Suppressor macrophage treated with lipopolysaccharide for 1 hour (primary cell): Measurements from ENCODE around the gene TAS2R39.
"Not testable (repeated sequence)": the region's sequence is repeated elsewhere in the genome, so short reads cannot be mapped to it uniquely, and the experiment has no call there.

Source experiments
- DNase-seq, 3 donors: peaks; one replicate each; pipeline ENCODE4 v3.0.0-alpha.2; 2020 to 2022

Gene TAS2R39

GRCh38 chr7:143183024-143183423 lies at the start of gene TAS2R39:
TAS2R39 (plus strand) TSS chr7:143183419; CDS start chr7:143183419, 0 bp downstream.
- DNase-seq: no peak

GRCh38 chr7:143147070-143147469 lies 36.1 kb upstream of the TAS2R39 start:
- DNase-seq: no peak

GRCh38 chr7:143148050-143148449 lies 35.2 kb upstream of the TAS2R39 start:
- DNase-seq: no peak

GRCh38 chr7:143148651-143149050 lies 34.6 kb upstream of the TAS2R39 start:
- DNase-seq: no peak

GRCh38 chr7:143150696-143151095 lies 32.5 kb upstream of the TAS2R39 start:
- not testable (repeated sequence) for DNase-seq

GRCh38 chr7:143158617-143159016 lies 24.6 kb upstream of the TAS2R39 start:
- not testable (repeated sequence) for DNase-seq

DNA sequence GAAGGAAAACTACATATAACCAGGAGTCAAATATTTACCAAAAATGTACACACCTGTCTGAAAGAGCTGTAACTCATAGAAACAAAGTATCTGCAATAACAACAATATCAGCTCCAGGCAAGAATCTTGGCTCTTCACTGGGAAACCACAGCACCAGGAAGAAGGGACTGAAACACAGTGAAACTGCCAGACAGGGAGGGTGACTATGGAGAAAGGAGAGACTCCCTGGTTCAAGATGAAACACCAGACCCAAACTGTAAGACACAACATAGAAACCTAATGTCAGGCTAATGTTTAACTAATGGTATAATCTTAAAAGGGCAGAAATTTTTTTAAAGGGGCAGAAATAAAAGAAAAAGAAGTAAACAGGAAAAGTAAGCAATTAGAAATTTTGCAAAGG lies 11.5 kb upstream of the TAS2R39 start:
- no peak for DNase-seq

DNA sequence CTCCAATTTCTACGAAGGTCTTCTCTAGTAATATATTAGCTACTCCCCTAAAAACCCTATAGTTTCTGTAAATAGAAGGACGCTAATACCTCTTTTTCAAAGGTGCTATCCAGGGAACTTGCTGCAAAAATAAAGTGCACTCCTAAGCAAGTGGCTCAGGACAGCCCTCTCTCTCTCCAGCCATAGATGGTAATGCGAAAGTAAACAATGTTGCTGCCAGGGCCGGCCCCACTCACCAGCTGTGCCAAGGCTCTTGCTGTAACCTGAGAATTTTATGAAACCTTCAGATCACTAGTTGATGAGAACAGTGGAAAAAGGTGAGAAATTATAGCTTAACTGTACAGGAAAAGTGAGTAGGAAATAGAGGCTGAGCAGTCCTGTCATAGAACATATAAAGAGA lies 10.9 kb upstream of the TAS2R39 start:
- no peak for DNase-seq

- DNase-seq: no peak
These were observed 7.1 kb upstream of the TAS2R39 start for GRCh38 chr7:143176128-143176527.

- DNase-seq: no peak
These were observed 5.7 kb upstream of the TAS2R39 start for GRCh38 chr7:143177374-143178119.

DNA sequence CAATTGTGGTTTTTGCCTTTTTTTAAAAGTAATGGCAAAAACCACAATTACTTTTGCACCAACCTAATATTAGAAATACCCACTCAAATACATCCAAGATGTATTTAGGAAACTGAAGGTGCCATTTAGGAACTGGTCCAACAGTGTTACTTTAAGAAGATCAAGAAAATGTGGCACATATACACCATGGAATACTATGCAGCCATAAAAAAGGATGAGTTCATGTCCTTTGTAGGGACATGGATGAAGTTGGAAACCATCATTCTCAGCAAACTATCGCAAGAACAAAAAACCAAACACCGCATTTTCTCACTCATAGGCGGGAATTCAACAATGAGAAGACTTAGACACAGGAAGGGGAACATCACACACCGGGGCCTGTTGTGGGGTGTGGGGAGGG lies 2.4 kb upstream of the TAS2R39 start:
- DNase-seq: not testable (repeated sequence)

DNA sequence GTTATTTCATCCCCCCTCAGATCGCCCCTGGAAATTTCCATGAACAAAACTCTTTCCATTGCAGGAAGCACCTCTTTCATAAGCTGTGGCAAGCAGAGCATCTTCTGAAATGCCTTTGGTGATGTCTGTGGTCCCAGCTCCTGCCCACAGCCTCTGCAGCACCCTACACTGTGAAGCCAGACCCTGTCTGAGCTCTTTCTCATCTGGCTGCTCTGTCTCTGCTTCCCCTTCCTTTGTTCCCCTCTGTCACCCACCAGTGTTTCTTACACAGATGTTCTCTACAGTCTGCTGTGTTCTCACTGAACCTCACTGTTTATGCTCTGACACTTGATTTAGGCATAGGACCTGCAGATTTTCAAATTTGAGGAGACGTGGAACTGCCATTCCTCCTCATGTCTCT lies 1.9 kb upstream of the TAS2R39 start:
- DNase-seq: no peak

DNA sequence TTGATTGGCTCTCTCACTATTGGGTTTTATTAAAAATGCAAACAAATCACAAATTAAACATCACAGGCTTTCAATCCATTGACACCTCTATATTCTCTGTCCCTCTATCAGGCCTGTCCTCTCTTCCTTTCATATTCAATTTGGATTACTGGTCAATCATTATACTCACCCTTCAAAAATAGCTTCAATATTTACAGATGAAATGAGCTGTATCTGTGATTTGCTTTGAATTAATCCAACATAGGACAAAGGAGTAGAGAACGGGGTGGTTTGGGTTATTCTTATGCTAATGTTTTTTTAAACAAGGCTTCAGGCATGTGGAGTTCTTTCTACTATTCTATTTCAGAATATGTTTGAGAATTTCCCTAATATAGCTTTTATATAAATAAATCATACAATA lies 2.3 kb downstream of the TAS2R39 start:
- DNase-seq: no peak

DNA sequence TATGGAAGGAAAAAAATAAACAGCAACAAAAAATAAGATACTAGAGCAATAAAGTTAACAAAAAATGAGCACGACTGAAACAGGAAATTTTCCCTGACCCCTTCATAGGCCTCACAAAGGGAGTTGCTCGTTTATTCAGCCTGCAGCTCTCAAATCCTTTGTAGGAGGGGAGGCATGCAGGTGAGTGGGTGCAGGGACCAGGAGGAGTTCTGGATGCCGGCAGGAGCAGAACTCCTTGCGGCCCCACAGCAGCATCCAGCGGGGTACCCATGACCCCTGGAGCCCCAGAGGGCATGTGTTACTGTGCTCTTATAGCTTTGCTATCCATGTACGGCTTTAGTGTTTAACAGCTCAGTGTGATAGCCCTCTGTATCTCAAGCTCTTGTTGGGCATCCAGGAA lies 5.8 kb downstream of the TAS2R39 start:
- DNase-seq: no peak

GRCh38 chr7:143193880-143194279 lies 10.7 kb downstream of the TAS2R39 start:
- DNase-seq: no peak

GRCh38 chr7:143199040-143199439 lies 15.8 kb downstream of the TAS2R39 start:
- DNase-seq: peak; percentile 77 to 88 (median 80)

DNA sequence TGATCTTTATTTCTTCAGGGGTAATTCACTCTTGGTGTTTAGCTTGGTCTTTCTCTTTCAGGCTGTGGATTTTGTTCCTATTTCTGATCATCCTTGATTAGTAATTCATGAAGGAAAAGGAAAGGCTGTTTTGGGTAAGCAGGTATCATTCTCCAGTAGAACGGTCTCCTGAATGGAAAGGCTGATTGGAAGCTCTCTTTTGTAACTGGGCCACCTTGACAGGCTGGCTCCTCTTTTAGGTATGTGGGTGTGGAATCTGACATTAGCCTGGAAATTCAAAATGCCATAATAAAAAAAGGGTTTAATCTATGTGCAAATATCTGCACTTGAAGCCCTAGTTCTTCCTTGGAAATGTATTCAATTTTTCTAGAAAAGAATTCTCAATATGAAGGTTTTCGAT lies 18.9 kb downstream of the TAS2R39 start:
- DNase-seq: no peak

DNA sequence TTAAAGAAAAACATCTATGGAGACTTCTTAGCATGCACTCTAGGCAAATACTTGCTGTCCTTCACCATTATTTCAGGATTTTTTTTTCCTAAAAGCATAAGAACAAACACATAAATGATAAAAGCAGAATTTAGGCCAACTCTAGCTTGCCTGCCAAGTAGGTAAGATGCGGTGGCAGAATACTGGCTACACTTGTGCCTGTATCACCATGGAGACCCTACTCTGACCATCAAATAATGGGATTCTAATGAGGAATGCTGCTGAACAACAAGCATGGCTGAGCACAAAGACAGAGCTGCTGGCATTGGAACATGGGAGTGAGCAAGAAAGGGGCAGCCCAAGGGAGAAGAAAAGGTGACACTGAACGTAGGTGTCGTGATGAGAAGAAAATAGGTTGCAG lies 20.2 kb downstream of the TAS2R39 start:
- no peak for DNase-seq

- DNase-seq: peak; percentile 89 to 94 (median 93)
These were observed 22.5 kb downstream of the TAS2R39 start for GRCh38 chr7:143205560-143206293.

DNA sequence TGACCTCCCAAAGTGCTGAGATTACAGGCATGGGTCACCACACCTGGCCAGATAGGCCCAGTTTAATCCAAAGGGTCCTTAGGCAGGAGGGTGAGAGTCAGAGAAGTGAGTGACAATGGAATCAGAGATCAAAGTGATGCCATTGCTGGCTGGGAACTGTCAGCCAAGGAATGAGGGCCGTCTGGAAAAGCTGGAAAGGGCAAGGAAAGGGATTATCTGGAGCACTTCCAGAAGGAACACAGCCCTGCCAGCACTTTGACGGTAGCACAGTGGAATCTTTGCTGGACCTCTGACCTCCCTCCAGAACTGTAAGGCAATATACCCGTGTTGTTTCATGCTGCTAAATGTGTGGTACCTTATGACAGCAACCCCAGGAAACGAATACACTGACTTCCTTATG lies 27.3 kb downstream of the TAS2R39 start:
- DNase-seq: no peak

- not testable (repeated sequence) for DNase-seq
These were observed 30.3 kb downstream of the TAS2R39 start for GRCh38 chr7:143213478-143213877.

DNA sequence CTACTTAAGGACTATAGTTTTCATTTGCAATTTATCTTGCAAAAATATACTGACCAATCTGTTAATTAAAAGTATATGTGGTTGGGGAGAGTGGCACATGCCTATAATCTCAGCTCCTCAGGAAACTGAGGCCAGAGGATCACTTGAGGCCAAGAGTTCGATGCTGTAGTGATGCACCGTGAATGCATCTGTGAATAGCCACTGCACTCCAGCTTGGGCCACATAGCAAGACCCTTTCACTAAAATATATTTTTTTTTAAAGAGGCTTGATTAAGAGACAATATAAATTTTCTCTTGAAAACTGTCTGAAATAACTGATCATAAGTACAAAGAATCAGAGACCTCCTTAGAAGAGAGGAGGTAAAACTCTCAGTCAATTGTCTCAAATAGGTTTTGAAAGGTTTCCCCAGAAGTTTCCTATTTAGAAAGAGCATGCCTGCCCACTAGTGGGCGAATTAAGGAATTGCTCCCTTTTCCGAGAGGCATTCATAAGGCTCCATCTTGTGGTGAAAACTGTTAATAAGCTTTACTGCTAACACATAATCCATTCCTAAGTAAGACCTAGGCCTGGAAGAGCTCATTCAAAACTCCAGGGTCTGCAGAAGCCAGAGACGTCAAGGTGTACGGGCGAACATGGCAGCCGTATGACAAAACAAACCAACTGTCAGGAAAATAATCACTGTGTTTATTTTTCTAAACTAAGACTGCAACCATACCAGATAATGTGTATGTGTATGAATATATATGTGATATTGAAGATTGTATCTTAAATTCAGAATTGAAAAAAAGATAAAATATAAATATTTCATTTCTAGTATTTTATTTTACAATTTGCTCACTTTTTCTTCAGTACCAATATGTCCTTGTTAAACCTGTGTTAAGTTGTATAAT lies 31.8 kb downstream of the TAS2R39 start:
- DNase-seq: peak; percentile 88 to 96 (median 92)

GRCh38 chr7:143216151-143216550 lies 32.9 kb downstream of the TAS2R39 start:
- peak; percentile 49 to 61 (median 60) for DNase-seq
